ENCODE data around the gene CCDC57.
A peak's percentile ranks its signal among the peaks of the same experiment; 100 is the strongest.

The CCDC57 gene

DNA sequence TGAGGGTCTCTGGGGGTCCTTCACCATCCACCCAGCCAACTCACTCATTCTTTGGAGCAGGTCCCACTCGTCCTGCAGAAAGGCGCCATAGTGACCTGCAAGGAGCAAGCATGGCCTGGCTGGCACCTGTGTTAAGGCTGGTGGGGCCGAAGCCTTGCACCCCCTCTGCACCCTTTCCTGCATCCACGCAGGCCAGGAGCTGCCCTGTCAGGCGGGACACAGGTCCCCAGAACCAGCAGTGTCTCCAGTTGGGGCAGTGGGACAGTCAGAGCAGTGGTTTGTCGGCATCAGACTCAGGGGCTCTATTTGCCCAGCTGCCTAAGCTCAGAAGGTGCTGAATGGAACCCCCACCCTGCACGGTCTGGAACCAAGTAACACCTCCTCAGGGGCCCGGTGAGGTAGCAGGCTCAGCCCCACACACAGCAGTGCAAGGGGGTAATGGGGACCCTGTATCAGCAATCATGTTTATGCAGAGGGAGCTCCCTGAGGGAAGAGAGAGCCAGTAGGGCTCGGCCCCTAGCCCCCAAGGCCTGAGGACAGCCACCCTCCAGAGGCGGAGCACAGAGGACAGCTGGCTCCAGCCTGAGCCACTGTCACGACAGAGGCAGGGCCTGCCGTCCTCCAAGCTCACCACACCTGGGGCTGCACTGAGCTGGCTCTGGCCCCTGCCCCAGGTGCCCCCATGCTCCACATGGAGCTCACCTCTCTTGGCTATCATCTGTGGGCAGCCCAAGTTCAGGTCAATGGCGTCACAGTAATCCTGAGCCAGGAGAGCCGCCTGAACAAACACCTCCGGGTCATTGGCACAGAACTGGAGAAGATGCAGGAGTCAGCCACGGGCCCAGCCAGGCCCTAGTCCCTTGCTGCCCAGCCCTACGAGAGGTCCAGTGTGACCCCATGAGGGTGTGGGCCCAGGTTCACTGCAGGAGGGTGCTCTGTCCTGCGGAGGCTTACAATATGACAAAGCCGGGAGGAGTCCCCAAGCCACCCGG is 148.9 kb downstream of the CCDC57 start:
- H3K36me3 Mint-ChIP-seq (ENCODE audit: low read depth), result peaks cover 3% of the 10 kb centered on the region
- H3K4me1 Mint-ChIP-seq (ENCODE audit: low read depth), result peaks cover 16% of the 10 kb centered on the region
- H3K27me3 Mint-ChIP-seq, result no peaks in the 10 kb centered on the region
- no peaks in the 10 kb centered on the region for H3K9me3 Mint-ChIP-seq
- H3K4me3 Mint-ChIP-seq, result peak overlapping the region; percentile 80
- peak overlapping the region; percentile 31 for H3K27ac Mint-ChIP-seq

DNA sequence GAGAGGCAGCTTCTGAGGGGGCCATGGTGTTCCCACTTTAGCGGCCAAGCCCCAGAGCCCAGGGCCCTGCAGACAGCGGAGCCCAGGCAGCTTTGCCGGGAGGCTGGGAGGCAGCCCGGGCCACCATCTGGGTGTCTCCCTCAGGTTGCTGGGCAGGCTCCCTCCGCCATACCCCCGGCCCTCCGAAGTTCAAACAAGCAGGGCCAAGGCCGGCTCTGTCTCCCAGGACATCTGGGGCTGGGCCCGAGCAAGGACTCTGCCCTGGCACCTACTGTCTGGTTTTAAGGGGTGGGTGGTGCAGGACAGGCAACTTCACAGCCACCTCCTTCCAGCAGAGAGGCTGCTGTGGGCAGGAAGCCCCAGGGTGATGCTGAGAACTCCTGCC is 149.7 kb downstream of the CCDC57 start:
- H3K36me3 Mint-ChIP-seq (ENCODE audit: low read depth), result peaks cover 3% of the 10 kb centered on the region
- H3K9me3 Mint-ChIP-seq, result no peaks in the 10 kb centered on the region
- no peak overlapping the region for H3K4me3 Mint-ChIP-seq
- H3K27ac Mint-ChIP-seq, result no peak overlapping the region
- no peaks in the 10 kb centered on the region for H3K27me3 Mint-ChIP-seq
- H3K4me1 Mint-ChIP-seq (ENCODE audit: low read depth), result peaks cover 16% of the 10 kb centered on the region

GRCh38 chr17:82062076-82062983 is 150.3 kb downstream of the CCDC57 start:
- Mint-ChIP-seq H3K27me3 (no peaks in the 10 kb centered on the region), H3K36me3 (ENCODE audit: low read depth) (peaks cover 3% of the 10 kb centered on the region)

GRCh38 chr17:82061047-82061925 is 151.4 kb downstream of the CCDC57 start:
- Mint-ChIP-seq H3K4me1 (ENCODE audit: low read depth) (peaks cover 12% of the 10 kb centered on the region), H3K9me3 (no peaks in the 10 kb centered on the region)

More at GRCh38 chr17:82062076-82062983, 150.3 kb downstream of the CCDC57 start:
- Mint-ChIP-seq H3K9me3 (no peaks in the 10 kb centered on the region), H3K27ac (no peak overlapping the region), H3K4me1 (ENCODE audit: low read depth) (peaks cover 16% of the 10 kb centered on the region), H3K4me3 (no peak overlapping the region)

GRCh38 chr17:82060614-82061013 is 152.0 kb downstream of the CCDC57 start:
- no peaks in the 10 kb centered on the region for H3K27me3 Mint-ChIP-seq
- H3K4me1 Mint-ChIP-seq (ENCODE audit: low read depth), result peaks cover 9% of the 10 kb centered on the region

More at GRCh38 chr17:82061047-82061925, 151.4 kb downstream of the CCDC57 start:
- no peak overlapping the region for H3K4me3 Mint-ChIP-seq
- H3K27me3 Mint-ChIP-seq, result no peaks in the 10 kb centered on the region
- H3K27ac Mint-ChIP-seq, result no peak overlapping the region
- H3K36me3 Mint-ChIP-seq (ENCODE audit: low read depth), result peaks cover 3% of the 10 kb centered on the region

GRCh38 chr17:82060001-82060380 is 152.7 kb downstream of the CCDC57 start:
- Mint-ChIP-seq H3K36me3 (ENCODE audit: low read depth) (peaks cover 5% of the 10 kb centered on the region), H3K4me3 (no peak overlapping the region), H3K27me3 (no peaks in the 10 kb centered on the region), H3K4me1 (ENCODE audit: low read depth) (peaks cover 9% of the 10 kb centered on the region), H3K9me3 (no peaks in the 10 kb centered on the region), H3K27ac (no peak overlapping the region)

More at GRCh38 chr17:82060614-82061013, 152.0 kb downstream of the CCDC57 start:
- H3K27ac Mint-ChIP-seq, result no peak overlapping the region
- H3K9me3 Mint-ChIP-seq, result no peaks in the 10 kb centered on the region
- H3K36me3 Mint-ChIP-seq (ENCODE audit: low read depth), result peaks cover 3% of the 10 kb centered on the region
- H3K4me3 Mint-ChIP-seq, result no peak overlapping the region

- Mint-ChIP-seq H3K9me3 (no peaks in the 10 kb centered on the region), H3K27me3 (no peaks in the 10 kb centered on the region), H3K27ac (no peak overlapping the region), H3K36me3 (ENCODE audit: low read depth) (peaks cover 7% of the 10 kb centered on the region), H3K4me3 (no peak overlapping the region), H3K4me1 (ENCODE audit: low read depth) (peaks cover 8% of the 10 kb centered on the region)
Observed at GRCh38 chr17:82059272-82060000, 153.2 kb downstream of the CCDC57 start.

- H3K9me3 Mint-ChIP-seq, result no peaks in the 10 kb centered on the region
- no peak overlapping the region for H3K4me3 Mint-ChIP-seq
- H3K27me3 Mint-ChIP-seq, result no peaks in the 10 kb centered on the region
- H3K27ac Mint-ChIP-seq, result no peak overlapping the region
- H3K36me3 Mint-ChIP-seq (ENCODE audit: low read depth), result peaks cover 7% of the 10 kb centered on the region
- H3K4me1 Mint-ChIP-seq (ENCODE audit: low read depth), result peaks cover 2% of the 10 kb centered on the region
Observed at GRCh38 chr17:82058855-82059249, 153.8 kb downstream of the CCDC57 start.

DNA sequence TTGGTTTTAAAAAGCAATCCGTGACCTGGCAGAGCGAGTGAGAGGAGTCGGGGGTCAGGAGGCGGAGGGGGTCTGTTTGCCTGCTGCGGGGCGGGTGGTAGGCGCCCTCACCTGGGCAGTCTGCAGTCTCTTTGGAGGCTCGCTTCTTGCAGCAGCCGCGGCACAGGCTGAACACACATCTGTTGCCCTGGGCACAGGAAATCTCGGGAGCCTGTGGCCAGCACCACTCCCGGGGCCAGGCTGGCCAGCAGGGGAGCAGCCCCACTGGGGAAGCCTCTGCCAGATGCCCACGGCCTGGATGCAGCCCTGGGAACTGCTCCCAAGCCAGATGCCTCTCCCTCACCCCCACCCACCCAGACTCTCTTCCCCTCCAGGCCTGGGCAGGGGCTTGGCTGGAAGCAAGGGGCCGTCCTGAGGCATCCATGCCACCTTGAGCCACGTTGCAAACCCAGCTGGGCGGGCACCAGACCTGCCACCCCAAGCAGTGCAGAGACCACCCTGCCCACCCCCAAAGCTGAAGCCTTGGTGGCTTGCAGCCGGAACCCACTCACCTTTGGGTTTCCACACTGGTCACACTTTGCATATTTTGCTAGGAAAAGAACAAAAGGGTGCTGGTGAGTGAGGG is 154.3 kb downstream of the CCDC57 start:
- Mint-ChIP-seq H3K4me3 (no peak overlapping the region), H3K27me3 (no peaks in the 10 kb centered on the region), H3K27ac (no peak overlapping the region), H3K9me3 (no peaks in the 10 kb centered on the region), H3K36me3 (ENCODE audit: low read depth) (peaks cover 7% of the 10 kb centered on the region), H3K4me1 (ENCODE audit: low read depth) (peaks cover 3% of the 10 kb centered on the region)

GRCh38 chr17:82056729-82057621 is 155.7 kb downstream of the CCDC57 start:
- Mint-ChIP-seq H3K4me1 (ENCODE audit: low read depth) (peaks cover 11% of the 10 kb centered on the region), H3K27ac (no peak overlapping the region), H3K9me3 (no peaks in the 10 kb centered on the region), H3K4me3 (no peak overlapping the region), H3K36me3 (ENCODE audit: low read depth) (peaks cover 7% of the 10 kb centered on the region), H3K27me3 (no peaks in the 10 kb centered on the region)

DNA sequence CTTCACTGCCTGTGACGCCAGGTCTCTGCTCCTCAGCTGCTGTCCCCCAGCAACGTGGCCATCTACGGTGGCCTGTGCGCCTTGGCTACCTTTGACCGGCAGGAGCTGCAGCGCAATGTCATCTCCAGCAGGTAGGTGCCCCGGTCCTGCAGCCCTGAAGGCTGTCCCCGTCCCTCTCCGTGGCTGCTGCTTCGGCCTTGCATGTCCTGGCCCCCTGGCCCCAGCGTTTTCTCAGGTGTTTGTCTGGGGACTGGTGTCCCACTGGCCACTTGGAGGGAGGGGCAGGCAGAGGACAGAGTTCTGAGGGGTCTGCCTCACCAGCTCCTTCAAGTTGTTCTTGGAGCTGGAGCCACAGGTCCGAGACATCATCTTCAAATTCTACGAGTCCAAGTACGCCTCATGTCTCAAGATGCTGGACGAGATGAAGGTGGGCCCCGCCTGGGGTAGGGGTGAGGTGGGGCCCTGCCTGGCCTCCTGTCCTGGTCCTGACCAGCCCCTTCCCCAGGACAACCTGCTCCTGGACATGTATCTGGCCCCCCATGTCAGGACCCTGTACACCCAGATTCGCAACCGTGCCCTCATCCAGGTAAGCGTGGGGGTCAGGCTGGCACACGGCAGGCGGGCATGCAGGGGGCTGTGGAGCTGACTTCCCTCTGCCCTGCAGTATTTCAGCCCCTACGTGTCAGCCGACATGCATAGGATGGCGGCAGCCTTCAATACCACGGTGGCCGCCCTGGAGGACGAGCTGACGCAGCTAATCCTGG is 156.5 kb downstream of the CCDC57 start:
- Mint-ChIP-seq H3K36me3 (ENCODE audit: low read depth) (peaks cover 7% of the 10 kb centered on the region), H3K9me3 (no peaks in the 10 kb centered on the region), H3K27me3 (no peaks in the 10 kb centered on the region), H3K27ac (no peak overlapping the region), H3K4me1 (ENCODE audit: low read depth) (peaks cover 11% of the 10 kb centered on the region), H3K4me3 (no peak overlapping the region)

All from stimulated activated naive CD8-positive, alpha-beta T cell treated with anti-CD3 and anti-CD28 coated beads, Interleukin-15, Interleukin-2, amounts not matched to agents 100 ng/mL and 50 ng/mL, for 24 hours (primary cell).